WTC11 (cell line): ENCODE data around the gene MRPL20. TPM values are rescaled to one million over a fixed set of nuclear protein-coding genes. Genes with fewer than 3 reads are reported as not detected.

Experiments used
- ATF1 ChIP-seq: sonication (generic); formaldehyde crosslinking; IDR thresholded peaks from 2 replicates; pipeline ENCODE4 v1.8.1; 2023; ENCODE audit warnings: mild to moderate bottlenecking, moderate library complexity, missing genetic modification reagents
- ATF2 ChIP-seq: sonication (generic); formaldehyde crosslinking; IDR thresholded peaks from 2 replicates; pipeline ENCODE4 v1.8.1; 2022; ENCODE audit warnings: low read depth, missing genetic modification reagents, borderline replicate concordance
- CTCF ChIP-seq: fragments of 200-600 bp; IDR thresholded peaks from 2 replicates; pipeline ENCODE4 v1.8.0; 2022; ENCODE audit warnings: antibody characterized with exemption
- E2F4 ChIP-seq: sonication (generic); formaldehyde crosslinking; IDR thresholded peaks from 2 replicates; pipeline ENCODE4 v1.8.1; 2022; ENCODE audit warnings: low read depth, mild to moderate bottlenecking, moderate library complexity, missing genetic modification reagents, borderline replicate concordance
- EMX1 ChIP-seq: fragments of 250-450 bp; sonication (Bioruptor Pico); IDR thresholded peaks from 2 replicates; pipeline ENCODE4 v1.8.0; 2021; ENCODE audit warnings: mild to moderate bottlenecking
- ETV6 ChIP-seq: sonication (generic); formaldehyde crosslinking; IDR thresholded peaks from 2 replicates; pipeline ENCODE4 v1.8.1; 2022; ENCODE audit warnings: mild to moderate bottlenecking, missing genetic modification reagents
- GTF2I ChIP-seq: fragments of 250-450 bp; sonication (Bioruptor Pico); conservative IDR thresholded peaks from 2 replicates; pipeline ENCODE4 v1.4.0; 2021; ENCODE audit warnings: mild to moderate bottlenecking
- JUN ChIP-seq: sonication (generic); formaldehyde crosslinking; IDR thresholded peaks from 2 replicates; pipeline ENCODE4 v1.8.0; 2023; ENCODE audit warnings: mild to moderate bottlenecking, missing genetic modification reagents
- MAX ChIP-seq: sonication (generic); formaldehyde crosslinking; IDR thresholded peaks from 2 replicates; pipeline ENCODE4 v1.8.0; 2022; ENCODE audit warnings: mild to moderate bottlenecking, missing genetic modification reagents
- MLX ChIP-seq: sonication (generic); formaldehyde crosslinking; IDR thresholded peaks from 2 replicates; pipeline ENCODE4 v1.8.1; 2023; ENCODE audit warnings: mild to moderate bottlenecking, missing genetic modification reagents, moderate library complexity
- NFYB ChIP-seq: sonication (generic); formaldehyde crosslinking; conservative IDR thresholded peaks from 2 replicates; pipeline ENCODE4 v1.8.0; 2022; ENCODE audit warnings: low read depth, missing genetic modification reagents
- PRDM15 ChIP-seq: sonication (generic); formaldehyde crosslinking; IDR thresholded peaks from 2 replicates; pipeline ENCODE4 v1.8.0; 2022; ENCODE audit warnings: missing genetic modification reagents
- SMAD3 ChIP-seq: sonication (generic); formaldehyde crosslinking; IDR thresholded peaks from 2 replicates; pipeline ENCODE4 v1.8.0; 2022; ENCODE audit warnings: missing genetic modification reagents, mild to moderate bottlenecking, borderline replicate concordance
- USF2 ChIP-seq: sonication (generic); formaldehyde crosslinking; IDR thresholded peaks from 2 replicates; pipeline ENCODE4 v1.8.1; 2023; ENCODE audit warnings: mild to moderate bottlenecking, missing genetic modification reagents, moderate library complexity
- ZNF138 ChIP-seq: sonication (generic); formaldehyde crosslinking; conservative IDR thresholded peaks from 2 replicates; pipeline ENCODE4 v1.8.1; 2022; ENCODE audit warnings: mild to moderate bottlenecking, moderate library complexity, missing genetic modification reagents
- ZNF219 ChIP-seq: sonication (generic); formaldehyde crosslinking; IDR thresholded peaks from 2 replicates; pipeline ENCODE4 v1.8.0; 2023; ENCODE audit warnings: missing genetic modification reagents, mild to moderate bottlenecking, borderline replicate concordance
- ZNF416 ChIP-seq: fragments of 250-450 bp; sonication (Bioruptor Pico); IDR thresholded peaks from 2 replicates; pipeline ENCODE4 v1.9.0; 2021; ENCODE audit warnings: mild to moderate bottlenecking, inconsistent platforms
- ZNF425 ChIP-seq: fragments of 250-450 bp; sonication (Bioruptor Pico); conservative IDR thresholded peaks from 2 replicates; pipeline ENCODE4 v1.9.0; 2021; ENCODE audit warnings: mild to moderate bottlenecking
- total RNA-seq: library from RNA; stranded (reverse); gene quantifications from 3 replicates; pipeline ENCODE4 v1.2.3, GENCODE V29; 2021
- TF ChIP-seq, protein P1 (sequence below): sonication (generic); formaldehyde crosslinking; IDR thresholded peaks from 2 replicates; pipeline ENCODE4 v1.8.0; 2022; ENCODE audit warnings: mild to moderate bottlenecking, missing genetic modification reagents
- TF ChIP-seq, protein P2 (sequence below): sonication (generic); formaldehyde crosslinking; IDR thresholded peaks from 2 replicates; pipeline ENCODE4 v1.8.1; 2023; ENCODE audit warnings: mild to moderate bottlenecking, moderate library complexity, missing genetic modification reagents
- TF ChIP-seq, protein P3 (sequence below): sonication (generic); formaldehyde crosslinking; IDR thresholded peaks from 2 replicates; pipeline ENCODE4 v1.8.0; 2022; ENCODE audit warnings: mild to moderate bottlenecking, missing genetic modification reagents

The MRPL20 gene
- total RNA-seq, 1 experiment from 2014 or later: 156 TPM

GRCh38 chr1:1406821-1407635 is at the start of gene MRPL20 (continued):
- TF ChIP-seq ZNF219 (CRISPR knock-in tag) (peak; percentile 88), USF2 (CRISPR knock-in tag) (peak; percentile 77), MLX (CRISPR knock-in tag) (peak; percentile 63; the same call in 1 of the 2 replicates), SMAD3 (CRISPR knock-in tag) (peak; percentile 89), E2F4 (CRISPR knock-in tag) (peak; percentile 74; the same call in 1 of the 2 replicates), MAX (CRISPR knock-in tag) (peak; percentile 96), CTCF (no peak), ZNF416 (no peak), ATF1 (no peak), ETV6 (CRISPR knock-in tag) (peak; percentile 96), NFYB (peak; percentile 38; the same call in 1 of the 2 replicates), ZNF425 (no peak), PRDM15 (CRISPR knock-in tag) (no peak), EMX1 (no peak), GTF2I (CRISPR knock-in tag) (no peak), ZNF138 (CRISPR knock-in tag) (no peak), ATF2 (CRISPR knock-in tag) (no peak), JUN (CRISPR knock-in tag) (0 out of 2 replicates have a peak, but pooled peaks have one; percentile 17)
- TF ChIP-seq, protein P1, sequence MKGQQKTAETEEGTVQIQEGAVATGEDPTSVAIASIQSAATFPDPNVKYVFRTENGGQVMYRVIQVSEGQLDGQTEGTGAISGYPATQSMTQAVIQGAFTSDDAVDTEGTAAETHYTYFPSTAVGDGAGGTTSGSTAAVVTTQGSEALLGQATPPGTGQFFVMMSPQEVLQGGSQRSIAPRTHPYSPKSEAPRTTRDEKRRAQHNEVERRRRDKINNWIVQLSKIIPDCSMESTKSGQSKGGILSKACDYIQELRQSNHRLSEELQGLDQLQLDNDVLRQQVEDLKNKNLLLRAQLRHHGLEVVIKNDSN (CRISPR knock-in tag): peak; percentile 79
- TF ChIP-seq, protein P2, sequence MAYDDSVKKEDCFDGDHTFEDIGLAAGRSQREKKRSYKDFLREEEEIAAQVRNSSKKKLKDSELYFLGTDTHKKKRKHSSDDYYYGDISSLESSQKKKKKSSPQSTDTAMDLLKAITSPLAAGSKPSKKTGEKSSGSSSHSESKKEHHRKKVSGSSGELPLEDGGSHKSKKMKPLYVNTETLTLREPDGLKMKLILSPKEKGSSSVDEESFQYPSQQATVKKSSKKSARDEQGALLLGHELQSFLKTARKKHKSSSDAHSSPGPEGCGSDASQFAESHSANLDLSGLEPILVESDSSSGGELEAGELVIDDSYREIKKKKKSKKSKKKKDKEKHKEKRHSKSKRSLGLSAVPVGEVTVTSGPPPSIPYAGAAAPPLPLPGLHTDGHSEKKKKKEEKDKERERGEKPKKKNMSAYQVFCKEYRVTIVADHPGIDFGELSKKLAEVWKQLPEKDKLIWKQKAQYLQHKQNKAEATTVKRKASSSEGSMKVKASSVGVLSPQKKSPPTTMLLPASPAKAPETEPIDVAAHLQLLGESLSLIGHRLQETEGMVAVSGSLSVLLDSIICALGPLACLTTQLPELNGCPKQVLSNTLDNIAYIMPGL (CRISPR knock-in tag): peak; percentile 85
- TF ChIP-seq, protein P3, sequence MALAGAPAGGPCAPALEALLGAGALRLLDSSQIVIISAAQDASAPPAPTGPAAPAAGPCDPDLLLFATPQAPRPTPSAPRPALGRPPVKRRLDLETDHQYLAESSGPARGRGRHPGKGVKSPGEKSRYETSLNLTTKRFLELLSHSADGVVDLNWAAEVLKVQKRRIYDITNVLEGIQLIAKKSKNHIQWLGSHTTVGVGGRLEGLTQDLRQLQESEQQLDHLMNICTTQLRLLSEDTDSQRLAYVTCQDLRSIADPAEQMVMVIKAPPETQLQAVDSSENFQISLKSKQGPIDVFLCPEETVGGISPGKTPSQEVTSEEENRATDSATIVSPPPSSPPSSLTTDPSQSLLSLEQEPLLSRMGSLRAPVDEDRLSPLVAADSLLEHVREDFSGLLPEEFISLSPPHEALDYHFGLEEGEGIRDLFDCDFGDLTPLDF: 0 out of 2 replicates have a peak, but pooled peaks have one; percentile 62
